ENCODE data around the gene RANBP17.

RANBP17 gene

DNA sequence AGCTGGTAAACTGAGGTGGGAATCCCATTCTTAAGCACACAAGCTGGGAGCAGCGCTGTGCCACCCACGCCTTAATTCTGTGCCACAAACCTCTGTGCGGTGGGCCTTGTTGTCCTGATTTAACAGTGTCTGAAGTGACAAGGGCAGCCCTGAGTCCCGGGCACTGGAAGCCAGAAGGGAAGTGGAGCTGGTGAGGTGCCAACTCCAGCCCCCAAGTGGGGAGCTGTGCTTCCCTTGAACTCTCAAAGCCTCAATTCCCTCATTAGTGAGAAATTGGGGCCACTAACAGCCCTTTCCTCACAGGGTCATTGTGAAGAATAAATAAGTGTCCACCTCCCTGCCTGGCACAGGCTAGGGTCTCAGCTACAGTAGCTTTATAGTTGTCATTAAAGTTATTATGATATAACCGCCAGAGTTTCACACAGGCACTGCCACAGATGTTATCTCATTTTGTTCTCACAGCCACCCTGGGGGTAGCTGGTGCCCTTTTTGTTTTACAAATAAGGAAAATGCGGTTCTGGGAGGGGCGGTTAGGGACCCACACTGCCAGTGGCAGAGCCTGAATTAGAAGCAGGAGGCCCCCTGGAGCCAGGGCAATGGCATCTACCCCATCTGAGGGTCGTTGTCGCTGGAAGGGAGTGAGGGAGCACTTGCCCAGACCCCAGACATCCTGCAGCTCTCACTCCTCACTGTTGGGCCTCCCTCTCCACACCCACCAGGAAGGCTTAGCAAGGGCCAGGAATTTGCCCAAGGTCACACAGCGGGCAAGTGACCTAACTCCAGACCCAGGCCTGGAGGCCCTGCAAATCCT lies 445.2 kb downstream of the RANBP17 start:
- DNase-seq: no peak

DNA sequence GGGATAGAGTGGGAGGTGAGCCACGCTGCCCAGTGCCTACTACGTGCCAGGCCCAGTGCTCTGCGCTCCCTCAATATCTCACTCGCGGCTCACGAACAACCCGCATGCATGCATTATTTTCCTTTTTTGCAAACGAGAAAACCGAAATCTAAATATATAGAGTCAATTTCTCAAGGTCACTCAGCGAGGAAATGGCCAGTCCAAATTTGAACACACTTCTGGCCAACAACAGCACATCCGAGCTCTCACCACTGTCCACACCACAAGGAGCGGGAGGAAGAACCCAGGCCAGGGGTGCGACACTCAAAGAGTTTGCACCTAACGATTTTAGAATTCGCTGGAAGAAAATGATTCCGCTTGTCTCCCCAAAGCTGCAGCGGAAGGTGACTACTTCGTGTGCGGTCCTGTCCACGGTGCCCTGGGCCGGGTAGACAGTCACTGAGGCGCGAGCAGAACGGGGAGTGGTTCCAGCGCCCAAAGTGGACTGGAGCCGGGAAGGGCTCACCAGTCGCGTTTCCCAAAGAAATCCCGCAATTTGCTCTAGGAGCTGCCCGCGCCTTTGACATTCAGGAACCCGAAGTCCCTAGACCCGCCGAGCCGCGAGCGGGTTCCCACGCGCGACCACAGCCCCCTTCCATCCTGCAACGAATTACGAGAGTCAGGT lies 446.1 kb downstream of the RANBP17 start:
- no peak for DNase-seq

DNA sequence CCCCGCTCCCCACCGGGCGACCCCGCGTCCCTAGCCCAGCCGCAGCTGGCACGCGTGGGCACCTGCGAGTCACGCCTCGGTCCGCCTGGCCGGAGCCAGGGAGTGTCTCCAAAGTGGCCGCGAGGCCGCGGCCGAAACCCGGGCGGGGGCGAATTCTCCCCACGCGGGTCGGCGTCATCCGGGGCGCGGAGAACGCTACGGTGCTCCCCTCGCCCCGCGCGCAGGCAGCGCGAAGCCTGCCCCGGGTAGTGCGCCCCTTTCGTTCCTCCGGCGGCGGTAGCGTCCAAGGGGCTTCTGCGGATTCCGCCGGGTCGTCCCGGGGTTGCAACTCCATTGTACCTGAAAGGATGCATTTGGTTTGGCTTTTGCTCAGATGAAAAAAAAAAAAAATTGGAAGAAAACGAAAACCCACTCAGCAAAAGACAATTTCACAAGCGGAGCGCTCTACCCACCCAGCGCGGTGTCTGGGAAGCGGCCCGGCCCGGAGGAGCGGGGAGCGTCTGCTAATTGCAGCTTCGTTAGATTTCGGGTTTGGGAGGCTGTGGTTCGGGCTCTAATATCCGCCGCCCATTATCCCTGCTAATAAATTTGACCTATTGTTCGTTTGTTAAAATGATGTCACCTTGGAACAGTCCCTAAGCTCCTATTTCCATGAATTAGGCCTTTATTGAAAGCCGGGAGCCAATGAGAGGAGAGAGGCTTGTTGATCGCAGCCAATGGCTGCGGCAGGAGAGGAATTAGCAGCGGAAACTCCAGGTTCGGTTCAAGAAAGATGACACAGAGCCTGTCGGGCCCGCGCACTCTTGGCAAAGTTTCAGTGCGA lies 446.8 kb downstream of the RANBP17 start, which contains the start of gene TLX3:
TLX3 (plus strand) TSS at position 796 of the 823 bp plus-strand sequence. CDS start 118 bp downstream, outside the sequence.
- no peak for DNase-seq

DNA sequence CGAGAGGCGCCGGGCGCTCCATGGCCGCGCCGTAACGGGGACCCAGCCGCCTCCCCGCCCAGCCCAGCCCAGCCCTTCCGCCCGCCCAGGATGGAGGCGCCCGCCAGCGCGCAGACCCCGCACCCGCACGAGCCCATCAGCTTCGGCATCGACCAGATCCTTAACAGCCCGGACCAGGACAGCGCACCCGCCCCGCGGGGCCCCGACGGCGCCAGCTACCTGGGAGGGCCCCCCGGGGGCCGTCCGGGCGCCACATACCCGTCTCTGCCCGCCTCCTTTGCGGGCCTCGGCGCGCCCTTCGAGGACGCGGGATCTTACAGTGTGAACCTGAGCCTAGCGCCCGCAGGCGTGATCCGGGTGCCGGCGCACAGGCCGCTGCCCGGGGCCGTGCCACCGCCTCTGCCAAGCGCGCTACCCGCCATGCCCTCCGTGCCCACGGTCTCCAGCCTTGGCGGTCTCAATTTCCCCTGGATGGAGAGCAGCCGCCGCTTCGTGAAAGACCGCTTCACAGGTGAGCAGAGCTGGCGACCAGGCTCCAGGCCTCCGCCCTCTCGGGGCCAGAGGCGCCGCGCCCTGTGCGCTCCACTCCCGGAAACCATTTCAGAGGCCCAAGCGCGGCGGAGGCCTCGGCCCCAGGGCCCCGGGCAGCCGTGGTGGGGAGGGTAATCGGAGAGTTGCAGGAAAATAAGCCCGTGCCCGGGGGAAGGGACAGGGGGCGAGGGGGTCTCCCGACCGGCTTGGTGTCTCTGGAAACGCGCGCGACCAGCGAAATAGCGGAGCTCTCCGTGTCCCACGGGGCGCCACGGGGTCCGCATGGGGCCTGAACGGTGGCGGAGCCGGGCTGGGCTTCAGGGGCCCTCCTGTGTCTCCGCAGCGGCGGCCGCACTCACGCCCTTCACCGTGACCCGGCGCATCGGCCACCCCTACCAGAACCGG lies 447.7 kb downstream of the RANBP17 start:
- peak in 1 of 5 experiments; percentile 24 for DNase-seq

DNA sequence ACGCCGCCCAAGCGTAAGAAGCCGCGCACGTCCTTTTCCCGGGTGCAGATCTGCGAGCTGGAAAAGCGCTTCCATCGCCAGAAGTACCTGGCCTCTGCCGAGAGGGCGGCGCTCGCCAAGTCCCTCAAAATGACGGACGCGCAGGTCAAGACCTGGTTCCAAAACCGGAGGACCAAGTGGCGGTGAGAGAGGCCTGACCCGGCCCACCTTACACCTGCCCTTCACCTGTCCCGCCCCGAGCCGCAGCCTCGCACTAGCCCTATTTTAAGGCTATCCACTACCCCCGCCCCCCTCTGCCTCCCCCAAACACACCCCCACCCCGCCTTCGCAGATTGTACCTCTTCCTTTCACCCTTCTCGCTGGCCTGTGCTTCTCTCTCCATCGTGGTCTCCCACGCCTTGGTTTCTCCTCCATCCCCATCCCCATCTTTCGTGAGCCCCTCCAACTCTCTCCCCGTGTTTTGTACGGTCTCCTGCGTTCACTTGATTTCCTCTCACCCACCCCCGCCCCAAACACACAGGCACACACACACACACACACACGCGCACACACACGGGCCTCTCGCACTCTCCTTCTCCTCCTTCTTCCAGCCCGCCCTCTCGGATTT lies 448.5 kb downstream of the RANBP17 start:
- peak in 1 of 5 experiments; percentile 37 for DNase-seq

DNA sequence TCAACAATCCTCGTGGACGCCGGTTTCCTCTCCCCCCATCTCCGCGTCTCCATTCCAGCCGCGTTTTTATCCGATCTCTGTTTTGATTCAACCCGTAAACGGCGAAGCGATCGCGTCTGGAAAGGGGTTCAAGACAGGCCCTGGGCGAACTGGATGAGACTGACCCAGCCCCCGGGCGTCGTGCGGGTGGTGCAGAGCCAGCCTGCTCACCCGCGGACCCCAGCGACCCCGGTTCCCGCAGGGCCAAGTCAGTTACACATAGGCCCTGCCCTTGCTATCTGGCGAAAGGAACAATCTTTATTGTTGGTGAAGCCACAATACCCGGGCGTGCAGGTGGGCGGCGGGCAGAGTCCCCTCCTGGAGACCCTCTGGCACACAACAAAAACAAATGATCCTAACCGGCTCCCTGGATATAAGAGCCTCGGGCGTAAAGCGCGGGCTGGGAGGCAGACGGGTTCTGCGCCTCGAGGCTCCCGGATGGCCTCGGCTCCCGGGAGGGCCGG lies 449.1 kb downstream of the RANBP17 start:
- no peak for DNase-seq

DNA sequence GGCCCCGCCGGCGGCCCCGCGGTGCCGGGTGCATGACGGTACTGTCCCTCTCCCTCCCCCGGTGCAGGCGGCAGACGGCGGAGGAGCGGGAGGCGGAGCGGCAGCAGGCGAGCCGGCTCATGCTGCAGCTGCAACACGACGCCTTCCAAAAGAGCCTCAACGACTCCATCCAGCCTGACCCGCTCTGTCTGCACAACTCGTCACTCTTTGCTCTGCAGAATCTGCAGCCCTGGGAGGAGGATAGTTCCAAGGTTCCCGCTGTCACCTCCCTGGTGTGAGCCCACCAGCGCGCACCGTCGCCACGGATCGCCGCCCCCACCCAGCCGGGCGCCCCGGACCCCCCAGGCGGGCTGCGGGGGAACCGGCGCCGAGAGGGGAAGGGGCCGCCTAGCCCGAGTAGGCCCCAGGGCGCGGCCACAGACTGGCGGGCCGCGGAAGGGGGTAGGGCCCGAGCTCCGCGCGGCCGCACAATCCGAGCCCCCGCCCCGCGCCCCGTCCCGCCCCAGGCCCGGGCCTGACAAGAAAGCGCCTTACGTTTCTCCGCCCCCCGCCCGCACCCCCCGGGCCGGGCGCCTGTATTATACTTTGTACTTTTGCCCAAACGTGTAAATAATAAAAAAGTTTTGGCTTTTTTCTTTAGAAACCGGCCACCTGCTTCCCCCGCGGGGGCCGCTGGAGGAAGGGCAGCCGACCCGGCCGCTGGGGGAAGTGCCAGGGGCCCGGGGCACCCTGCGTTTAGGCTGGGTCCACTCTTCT lies 449.7 kb downstream of the RANBP17 start:
- peak in 1 of 5 experiments; percentile 44 for DNase-seq

DNA sequence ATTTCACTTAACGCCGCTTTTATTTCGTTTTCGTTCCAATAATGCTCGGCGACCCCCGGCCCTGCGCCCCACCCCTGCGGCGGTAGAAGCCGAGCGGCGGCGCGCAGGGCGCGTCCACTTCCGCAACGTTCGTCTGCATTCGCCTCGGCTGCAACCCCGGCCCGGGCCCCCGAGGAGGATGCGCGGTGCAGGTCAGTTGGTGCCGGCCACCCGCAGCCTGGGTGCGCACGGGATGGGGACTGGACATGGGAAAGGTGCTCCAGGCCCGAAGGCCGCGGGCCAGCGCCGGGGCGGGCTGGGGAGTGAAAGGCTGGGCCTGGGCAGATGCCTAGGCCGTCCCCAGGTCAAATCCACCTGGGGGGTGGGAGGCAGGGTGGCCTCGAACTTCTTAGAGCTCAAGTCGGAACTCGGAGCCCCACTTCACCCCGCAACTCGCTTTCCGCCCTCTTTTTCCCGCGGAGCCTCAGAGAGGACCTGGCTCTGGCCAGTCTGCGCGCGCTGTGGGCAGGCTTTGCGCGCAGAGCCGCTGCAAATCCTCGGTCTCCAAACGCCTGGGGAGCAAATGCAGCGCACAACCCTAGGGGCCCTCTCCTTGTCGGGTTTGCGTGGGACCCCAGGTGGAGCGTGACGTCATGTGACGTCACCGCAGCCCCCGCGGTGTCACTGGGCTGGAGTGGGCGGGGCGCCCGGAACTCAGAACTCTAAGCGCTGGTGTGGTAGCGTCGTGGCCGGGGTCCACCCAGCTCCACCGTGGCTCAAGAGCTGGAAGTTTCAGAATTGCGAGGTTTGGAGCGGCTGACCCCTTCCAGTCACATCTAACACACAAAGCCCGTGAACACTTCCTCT lies 450.5 kb downstream of the RANBP17 start:
- no peak for DNase-seq

DNA sequence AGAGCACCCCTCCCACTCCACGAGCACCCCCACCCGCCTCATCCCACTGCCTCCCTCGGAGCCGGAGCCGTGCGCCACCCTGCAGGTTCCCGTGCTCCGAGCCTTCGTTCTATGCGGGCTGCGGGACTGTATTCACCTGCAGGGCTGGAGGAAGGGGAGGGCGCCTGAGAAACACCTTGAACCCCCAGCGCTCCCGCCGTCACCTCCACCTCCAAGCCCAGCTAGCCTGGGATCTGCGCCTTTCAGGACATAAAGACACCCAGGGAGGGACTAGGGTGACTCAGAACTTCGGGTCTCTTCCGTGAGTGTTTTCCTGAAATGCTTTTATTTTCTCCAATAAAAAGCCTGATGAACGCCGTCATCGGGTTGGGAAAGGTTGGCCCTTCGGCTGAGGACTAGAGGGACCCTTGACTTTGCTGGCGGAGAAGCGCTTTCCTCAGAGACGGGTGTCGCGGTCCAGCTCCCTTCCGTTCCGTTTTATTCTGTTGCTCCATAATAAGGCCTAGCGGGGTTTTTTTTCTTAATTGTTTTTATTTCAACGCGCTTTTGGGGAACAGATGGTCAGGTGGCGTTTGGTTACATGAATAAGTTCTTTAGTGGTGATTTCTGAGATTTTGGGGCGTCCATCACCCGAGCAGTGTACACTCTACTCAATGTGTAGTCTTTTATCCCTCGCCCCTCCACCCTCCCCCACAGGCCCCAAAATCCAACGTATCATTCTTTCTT lies 451.8 kb downstream of the RANBP17 start:
- no peak for DNase-seq

DNA sequence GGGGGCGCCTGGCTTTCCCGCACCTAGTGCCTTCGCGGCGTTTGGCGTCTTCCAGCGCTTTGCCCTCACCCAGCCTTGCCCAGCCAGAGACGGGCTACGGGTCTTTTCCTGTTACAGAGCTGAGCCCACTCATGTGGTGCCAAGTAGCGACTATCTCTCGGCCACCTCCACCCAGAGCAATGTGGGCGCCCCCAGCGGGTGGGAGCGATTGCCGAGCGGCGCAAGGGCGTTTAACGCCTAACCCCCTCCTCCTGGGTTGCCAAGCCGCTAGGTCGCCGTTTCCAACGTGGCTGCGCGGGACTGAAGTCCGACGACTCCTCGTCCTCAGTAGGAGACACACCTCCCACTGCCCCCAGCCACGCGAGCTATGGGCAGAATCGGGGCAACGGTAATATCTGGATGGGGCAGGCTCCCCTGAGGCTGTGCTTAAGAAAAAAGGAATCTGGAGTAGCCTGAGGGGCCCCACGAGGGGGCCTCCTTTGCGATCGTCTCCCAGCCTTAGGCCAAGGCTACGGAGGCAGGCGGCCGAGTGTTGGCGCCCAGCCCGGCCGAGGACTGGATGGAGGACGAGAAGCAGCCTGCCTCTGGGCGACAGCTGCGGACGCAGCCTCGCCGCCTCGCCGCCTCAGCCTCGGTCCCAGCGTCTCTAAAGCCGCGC lies 453.0 kb downstream of the RANBP17 start:
- DNase-seq: no peak

DNA sequence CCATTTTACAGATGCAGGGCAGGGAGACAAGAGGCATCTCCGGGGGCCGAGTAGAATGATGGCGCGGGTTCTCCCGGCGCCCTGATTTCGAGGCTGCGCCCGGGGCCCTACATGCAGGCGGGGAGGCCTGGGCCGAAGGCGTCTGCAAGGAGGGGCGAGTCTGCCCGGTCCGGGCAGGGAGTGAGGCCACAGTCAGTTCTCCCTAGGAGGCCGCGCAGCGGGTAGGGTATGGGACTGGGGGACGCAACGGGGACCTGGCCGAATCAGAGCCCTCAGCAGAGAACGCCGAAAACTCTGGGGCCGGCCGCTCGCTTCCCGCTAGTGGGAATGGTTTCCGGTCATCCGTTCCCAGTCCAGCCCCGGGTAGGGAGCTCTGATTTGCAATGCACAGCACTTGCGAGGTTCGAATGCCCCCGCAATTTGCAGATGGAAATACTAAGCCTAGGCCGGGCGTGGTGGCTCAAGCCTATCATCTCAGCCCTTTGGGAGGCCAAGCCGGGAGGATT lies 453.6 kb downstream of the RANBP17 start:
- no peak for DNase-seq

DNA sequence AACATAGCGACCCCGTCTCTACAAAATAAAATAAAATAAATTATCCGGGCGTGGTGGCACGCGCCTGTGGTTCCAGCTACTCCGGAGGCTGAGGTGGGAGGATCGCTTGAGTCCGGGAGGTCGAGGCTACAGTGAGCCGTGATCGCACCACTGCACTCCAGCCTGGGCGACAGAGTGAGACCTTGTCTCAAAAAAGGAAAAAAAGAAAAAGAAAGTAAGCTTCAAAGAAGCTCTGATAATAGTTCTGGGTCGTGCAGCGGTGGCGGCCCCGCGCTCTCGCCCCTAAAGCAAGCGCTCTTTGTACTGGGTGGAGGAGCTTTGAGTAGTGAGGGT lies 454.1 kb downstream of the RANBP17 start:
- no peak for DNase-seq

DNA sequence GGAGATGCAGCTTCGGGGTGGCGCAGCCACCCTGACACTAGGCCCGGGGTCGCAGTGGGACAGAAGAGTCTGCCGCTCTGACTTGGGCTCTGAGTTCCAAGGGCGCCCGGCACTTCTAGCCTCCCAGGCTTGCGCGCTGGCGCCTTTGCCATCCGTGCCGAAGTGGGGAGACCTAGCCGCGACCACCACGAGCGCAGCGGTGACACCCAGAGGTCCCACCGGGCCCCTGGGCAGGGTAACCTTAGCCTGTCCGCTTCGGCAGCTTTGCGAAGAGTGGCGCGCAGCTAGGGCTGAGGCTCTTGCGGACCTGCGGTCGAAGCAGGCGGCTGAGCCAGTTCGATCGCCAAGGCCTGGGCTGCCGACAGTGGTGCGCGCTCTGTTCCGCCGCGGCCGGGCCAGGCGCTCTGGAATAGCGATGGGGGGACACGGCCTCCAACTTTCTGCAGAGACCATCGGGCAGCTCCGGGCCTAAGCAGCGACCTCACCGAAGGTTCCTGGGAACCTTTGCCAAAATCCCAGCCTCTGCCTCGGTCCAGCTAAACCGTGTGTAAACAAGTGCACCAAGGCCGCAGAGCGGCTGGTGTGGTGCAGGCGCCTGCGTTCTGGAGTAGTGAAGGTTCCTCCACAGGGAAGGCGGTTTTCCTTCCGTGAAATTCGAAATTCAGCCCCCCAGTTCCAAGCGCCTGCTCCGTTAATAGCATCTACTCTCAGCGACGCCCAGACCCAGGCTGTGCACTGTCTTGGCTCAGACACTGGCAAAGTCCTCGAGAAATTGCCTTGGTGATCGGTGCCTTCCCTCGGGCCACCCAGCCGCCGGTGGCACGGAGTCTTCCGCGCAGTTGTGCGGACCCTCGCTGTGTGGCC lies 454.7 kb downstream of the RANBP17 start:
- DNase-seq: peak in 1 of 5 experiments; percentile 17

DNA sequence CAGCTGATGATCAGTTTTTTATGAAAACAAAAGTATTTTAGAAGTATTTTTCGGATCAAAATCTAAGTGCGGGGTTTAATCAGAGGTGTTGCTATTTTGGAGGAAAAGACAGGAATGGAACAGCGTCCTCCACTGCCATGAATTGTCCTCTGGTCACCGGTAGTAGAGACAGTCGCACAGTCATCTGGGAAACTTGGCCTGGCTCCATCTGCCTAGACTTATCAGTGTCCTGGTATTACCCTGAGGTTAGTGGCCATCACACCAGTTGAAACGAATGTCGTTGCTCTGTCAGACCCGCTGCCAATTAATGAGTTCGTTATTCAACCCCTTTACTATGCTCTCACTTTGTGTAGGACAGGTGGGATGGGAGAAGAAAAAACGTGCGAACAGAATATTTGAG lies 455.4 kb downstream of the RANBP17 start:
- no peak for DNase-seq

DNA sequence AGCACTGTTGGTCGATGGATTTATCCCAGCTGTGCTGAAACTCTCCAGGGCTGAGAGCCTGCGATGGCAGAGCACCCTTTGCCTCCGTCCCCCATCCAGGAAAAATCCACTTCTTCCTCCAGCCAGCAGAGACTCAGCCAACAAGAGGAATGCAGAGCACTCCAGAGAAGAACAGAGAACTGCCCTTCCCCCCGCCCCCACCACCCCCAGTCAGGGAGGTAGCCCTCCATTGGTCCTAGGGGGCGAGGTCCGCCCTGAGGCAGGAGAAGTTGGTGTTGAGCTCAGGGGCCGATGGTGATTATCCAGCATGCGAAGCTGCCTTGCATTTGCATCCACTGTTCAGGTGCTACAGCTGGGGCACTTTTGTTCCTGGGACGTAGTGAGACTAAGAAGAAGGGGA lies 456.2 kb downstream of the RANBP17 start:
- no peak for DNase-seq

DNA sequence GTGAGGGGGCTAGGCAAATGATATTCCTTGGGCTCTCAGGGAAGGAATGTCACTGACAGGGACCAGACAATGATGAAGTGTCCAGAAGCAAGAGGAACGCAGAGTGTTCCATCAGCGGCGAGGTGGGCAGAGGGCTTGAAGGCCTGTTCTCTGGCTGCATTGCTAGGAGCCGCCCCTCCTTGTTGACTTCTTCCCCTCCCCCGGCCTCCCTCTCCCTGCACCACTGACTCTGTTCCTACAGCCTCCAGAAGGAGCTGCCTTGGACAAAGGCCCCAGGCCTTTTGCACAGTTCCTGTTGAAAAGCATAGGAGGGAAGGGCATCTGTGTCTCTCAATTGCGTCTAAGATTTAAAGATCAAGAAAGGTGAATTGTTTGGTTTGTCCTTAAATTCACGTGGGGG lies 459.6 kb downstream of the RANBP17 start:
- no peak for DNase-seq

DNA sequence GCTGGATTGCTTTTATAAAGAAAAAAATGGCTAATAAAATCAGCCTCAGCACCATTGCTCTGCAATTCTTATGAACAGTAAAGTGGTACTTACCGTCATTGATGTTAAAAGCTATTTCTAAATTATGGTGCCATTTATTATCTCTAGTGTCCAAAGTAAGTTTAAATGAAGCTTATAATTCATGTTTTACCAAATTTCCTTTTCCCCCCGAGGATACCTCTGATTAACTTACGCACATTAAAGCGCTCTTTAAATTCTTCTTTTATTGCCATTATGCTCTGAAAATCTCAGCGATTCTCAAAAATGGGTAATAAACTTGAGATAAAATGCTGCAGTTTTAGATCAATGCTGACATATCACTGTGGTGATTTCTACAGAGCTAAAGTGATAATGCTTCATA lies 460.7 kb downstream of the RANBP17 start:
- DNase-seq: no peak
